HuH-7 (cell line): ENCODE measurements around the gene MED22.
"Not testable (repeated sequence)": the region's sequence is repeated elsewhere in the genome, so short reads cannot be mapped to it uniquely, and the experiment has no call there.

ENCODE experiments used
- DNase-seq: peaks from one replicate; pipeline ENCODE4 v3.0.0; 2011; ENCODE audit warnings: low spot score

Gene MED22

GRCh38 chr9:133304477-133305377 lies 43.2 kb downstream of the MED22 start:
- DNase-seq: no peak

GRCh38 chr9:133304158-133304470 lies 43.8 kb downstream of the MED22 start:
- DNase-seq: no peak

GRCh38 chr9:133303266-133304157 lies 44.4 kb downstream of the MED22 start:
- DNase-seq: no peak

GRCh38 chr9:133301253-133302230 lies 46.4 kb downstream of the MED22 start:
- no peak for DNase-seq

- DNase-seq: not testable (repeated sequence)
These were observed 47.9 kb downstream of the MED22 start for GRCh38 chr9:133299996-133300395.

GRCh38 chr9:133294257-133294656 lies 53.7 kb downstream of the MED22 start:
- DNase-seq: no peak

- DNase-seq: no peak
These were observed 57.1 kb downstream of the MED22 start for GRCh38 chr9:133290751-133291302.
